HG03521 (cell line): ENCODE results near the gene ESR2.
"Not testable (repeated sequence)": the region's sequence is repeated elsewhere in the genome, so short reads cannot be mapped to it uniquely, and the experiment has no call there.

Experiments used
- ATAC-seq: cut with Tn5 transposase; IDR thresholded peaks from one replicate; pipeline ENCODE4 v1.9.1; 2021; ENCODE audit warnings: mild to moderate bottlenecking, moderate library complexity; ENCODE audit not compliant: unreplicated experiment

Gene ESR2

GRCh38 chr14:64293976-64294671, at the start of gene ESR2:
Gene ESR2, minus strand, starts transcription at chr14:64294371. Its CDS starts 11,386 bp downstream, at chr14:64282985.
- peak; percentile 25 for ATAC-seq

GRCh38 chr14:64340560-64341196, 46.5 kb upstream of the ESR2 start:
- no peak for ATAC-seq

GRCh38 chr14:64338616-64339316, 44.6 kb upstream of the ESR2 start:
- peak; percentile 83 for ATAC-seq

- ATAC-seq, result peak; percentile 47
Measured at GRCh38 chr14:64337888-64338615, 43.9 kb upstream of the ESR2 start.

- ATAC-seq, result no peak
Measured at GRCh38 chr14:64329149-64329548, 35.0 kb upstream of the ESR2 start.

GRCh38 chr14:64326502-64326901, 32.3 kb upstream of the ESR2 start:
- ATAC-seq, result no peak

GRCh38 chr14:64324895-64325294, 30.7 kb upstream of the ESR2 start:
- no peak for ATAC-seq

GRCh38 chr14:64324461-64324860, 30.3 kb upstream of the ESR2 start:
- no peak for ATAC-seq

DNA sequence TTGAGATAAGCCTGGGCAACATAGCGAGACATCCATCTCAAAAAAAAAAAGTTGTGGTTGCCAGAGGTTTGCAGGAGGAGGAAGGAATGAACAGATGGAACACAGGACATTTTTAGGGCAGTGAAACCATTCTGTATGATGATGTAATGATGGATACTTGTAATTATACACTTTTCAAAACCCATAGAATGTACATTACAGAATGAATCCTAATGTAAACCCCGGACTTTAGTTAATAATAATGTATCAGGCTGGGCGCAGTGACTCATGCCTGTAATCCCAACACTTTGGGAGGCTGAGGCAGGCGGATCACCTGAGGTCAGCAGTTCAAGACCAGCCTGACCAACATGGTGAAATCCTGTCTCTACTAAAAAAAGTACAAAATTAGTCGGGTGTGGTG, 26.2 kb upstream of the ESR2 start:
- ATAC-seq, result not testable (repeated sequence)

GRCh38 chr14:64318695-64319094, 24.5 kb upstream of the ESR2 start:
- ATAC-seq, result not testable (repeated sequence)

DNA sequence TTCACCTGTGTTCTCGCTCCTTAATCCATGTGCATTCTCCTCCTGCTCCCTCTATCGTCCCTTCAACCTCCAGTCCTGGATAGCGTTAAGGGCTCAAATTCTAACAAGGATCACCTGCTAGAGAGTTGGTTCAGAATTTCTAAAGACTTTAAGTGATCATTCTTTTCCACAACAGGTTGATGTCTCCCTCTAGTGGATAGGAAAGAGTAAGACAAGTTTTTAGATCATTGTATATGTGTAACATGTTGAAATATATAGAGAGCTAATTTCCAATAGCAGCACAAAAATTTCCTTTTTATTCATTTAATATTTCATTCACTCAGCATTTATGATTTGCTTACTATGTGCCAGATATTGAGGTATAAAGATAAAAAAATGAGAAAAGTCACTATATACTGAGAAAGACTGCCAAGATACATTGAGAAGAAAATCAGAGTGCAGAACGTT, 9.3 kb upstream of the ESR2 start:
- no peak for ATAC-seq

DNA sequence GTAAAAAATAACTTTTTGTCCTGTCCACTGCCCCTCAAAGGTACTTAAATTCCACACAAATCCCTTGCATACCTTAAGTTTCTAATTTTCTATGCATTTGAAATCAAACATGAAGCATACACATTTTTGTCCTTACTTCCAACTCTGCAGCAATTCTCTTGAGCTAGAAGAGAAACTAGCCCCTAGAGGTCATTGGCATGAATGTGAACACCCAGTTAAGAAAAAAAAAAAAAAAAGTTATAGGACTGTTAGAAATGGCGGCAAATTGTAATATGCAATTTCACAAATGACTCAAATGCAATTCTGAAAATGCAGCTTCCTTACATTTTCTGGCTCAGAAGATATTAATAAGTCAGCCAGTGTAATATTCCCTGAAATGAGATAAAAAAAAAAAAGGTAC, 4.6 kb upstream of the ESR2 start:
- no peak for ATAC-seq

GRCh38 chr14:64296561-64296960, 2.4 kb upstream of the ESR2 start:
- ATAC-seq, result no peak

GRCh38 chr14:64294672-64295413, 672 bp upstream of the ESR2 start:
- ATAC-seq, result peak; percentile 54

DNA sequence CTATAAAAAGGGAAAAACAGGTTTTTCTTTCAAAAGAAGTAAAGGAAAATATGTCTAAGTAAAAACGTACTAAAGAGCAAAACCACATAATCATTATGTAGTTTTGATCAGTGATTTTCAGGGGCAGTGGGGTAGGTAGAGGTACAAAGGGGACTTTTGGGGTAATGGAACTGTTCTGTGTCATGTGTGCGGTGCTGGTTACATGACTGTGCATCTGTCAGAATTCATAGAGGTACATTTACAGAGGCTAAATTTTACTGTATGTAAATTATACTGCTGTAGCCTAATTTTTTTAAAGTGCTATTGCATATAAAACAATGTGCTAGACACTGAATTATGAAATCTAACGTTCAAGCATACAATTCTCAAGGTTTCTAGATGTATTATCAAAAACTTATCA, 2.0 kb downstream of the ESR2 start:
- ATAC-seq, result no peak

DNA sequence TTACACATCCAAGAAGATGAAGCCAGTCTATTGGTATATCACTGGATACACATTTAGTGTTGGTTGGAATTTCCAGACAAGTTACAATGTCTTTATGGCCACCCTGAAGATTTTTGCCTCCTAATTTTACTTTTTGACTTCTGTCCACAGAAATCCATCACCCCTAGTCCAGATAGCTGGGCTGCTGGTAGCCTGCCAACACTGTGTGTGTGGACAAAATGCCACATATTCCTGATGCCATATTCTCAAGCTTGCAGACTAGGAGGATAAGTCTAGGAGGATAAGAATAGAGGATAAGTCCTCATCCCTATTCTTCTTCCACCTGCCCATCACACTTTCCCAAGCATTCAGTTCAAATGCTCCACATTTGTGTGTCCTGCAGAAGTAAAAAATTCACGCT, 4.6 kb downstream of the ESR2 start:
- no peak for ATAC-seq

DNA sequence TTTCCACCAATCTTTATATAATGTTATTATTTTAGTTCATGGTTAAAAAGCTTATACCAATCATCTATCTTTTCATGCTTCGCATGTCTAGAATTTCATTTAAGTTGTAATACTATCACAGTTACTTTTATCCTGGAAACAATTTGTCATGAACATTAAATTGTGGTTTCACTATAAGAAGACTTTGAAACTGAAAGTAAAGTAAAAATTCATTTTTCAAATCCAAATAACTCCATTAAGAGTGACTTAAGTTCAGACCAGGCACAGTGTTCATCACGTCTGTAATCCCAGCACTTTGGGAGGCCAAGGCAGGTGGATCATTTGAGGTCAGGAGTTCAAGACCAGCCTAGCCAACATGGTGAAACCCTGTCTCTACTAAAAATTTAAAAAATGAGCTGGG, 12.4 kb downstream of the ESR2 start:
- ATAC-seq, result no peak

GRCh38 chr14:64279704-64280668, 14.2 kb downstream of the ESR2 start:
- no peak for ATAC-seq

GRCh38 chr14:64278458-64278857, 15.7 kb downstream of the ESR2 start:
- no peak for ATAC-seq
